Measurements from ENCODE around the gene XRRA1.

GRCh38 chr11:74845978-74846517 lies 102.8 kb downstream of the XRRA1 start:
- TF ChIP-seq CTCF (conservative IDR thresholded peaks at IDR 0.05; ENCODE audit: low read depth, low read length): no peak
- no peak for TF ChIP-seq EZH2 (IDR thresholded peaks at IDR 0.05; ENCODE audit: low read length, unreplicated experiment)
- no peak for TF ChIP-seq EZH2phosphoT487 (IDR thresholded peaks at IDR 0.05; ENCODE audit: borderline replicate concordance, low read length)

All from PC-3 (cell line).